Measurements from ENCODE around the gene CREB1.

DNA sequence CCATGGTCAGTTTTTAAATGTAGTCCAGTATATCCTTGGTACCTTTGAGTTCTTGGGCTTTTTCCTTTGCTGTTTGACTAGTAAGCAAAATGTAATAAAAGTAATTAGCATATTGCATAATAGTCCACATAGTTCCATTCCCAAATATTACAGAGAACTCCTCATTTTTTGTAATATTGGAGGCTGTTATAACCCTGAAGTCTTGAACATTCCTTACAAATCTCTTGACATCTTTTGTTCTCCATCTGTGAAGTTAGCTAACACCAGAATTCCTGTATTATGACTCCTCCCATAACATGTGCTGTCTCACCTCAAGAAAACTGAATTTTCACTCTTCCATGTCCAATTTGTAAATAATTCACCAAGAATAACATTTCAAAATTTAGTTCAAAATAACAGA is 17.1 kb downstream of the CREB1 start:
- TF ChIP-seq, protein P1, sequence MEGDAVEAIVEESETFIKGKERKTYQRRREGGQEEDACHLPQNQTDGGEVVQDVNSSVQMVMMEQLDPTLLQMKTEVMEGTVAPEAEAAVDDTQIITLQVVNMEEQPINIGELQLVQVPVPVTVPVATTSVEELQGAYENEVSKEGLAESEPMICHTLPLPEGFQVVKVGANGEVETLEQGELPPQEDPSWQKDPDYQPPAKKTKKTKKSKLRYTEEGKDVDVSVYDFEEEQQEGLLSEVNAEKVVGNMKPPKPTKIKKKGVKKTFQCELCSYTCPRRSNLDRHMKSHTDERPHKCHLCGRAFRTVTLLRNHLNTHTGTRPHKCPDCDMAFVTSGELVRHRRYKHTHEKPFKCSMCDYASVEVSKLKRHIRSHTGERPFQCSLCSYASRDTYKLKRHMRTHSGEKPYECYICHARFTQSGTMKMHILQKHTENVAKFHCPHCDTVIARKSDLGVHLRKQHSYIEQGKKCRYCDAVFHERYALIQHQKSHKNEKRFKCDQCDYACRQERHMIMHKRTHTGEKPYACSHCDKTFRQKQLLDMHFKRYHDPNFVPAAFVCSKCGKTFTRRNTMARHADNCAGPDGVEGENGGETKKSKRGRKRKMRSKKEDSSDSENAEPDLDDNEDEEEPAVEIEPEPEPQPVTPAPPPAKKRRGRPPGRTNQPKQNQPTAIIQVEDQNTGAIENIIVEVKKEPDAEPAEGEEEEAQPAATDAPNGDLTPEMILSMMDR (IDR thresholded peaks at IDR 0.05): no peak
- no peak for TF ChIP-seq POLR2A (IDR thresholded peaks at IDR 0.05; ENCODE audit: low read depth)
